HG02884 (cell line): ENCODE results near the gene LAMA4.

ENCODE experiments used
- ATAC-seq: cut with Tn5 transposase; IDR thresholded peaks from one replicate; pipeline ENCODE4 v1.9.1; 2021; ENCODE audit warnings: mild to moderate bottlenecking, moderate library complexity; ENCODE audit not compliant: unreplicated experiment

The LAMA4 gene

DNA sequence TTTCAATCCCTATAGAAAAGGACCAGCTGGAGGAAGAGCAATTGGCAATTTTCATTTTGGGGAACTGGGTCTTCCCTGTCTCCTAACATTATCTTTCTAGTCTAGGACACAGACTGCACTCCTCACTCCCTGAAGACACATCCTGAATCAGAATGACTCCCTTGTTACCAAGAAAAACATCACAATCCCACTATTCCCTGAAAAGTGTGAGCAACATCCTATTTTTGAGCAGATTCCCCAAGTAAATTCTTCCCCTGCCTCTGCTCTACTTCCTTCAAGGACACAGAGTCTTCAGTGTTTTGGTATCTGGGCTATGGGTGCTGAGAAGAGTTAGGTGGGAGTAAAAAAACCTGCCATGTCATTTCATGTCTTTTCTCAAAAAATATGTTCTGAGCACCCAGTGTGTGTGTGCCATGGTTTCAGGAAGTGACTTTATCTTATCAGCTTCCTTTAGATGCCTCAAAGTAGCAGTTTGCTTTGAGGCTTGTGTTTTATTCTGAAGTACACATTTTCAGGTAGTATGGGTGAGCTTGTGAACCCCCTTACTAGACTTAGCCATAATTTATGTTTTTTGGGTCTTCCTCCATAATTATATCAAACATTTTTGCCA lies 12.4 kb downstream of the LAMA4 start:
- no peak for ATAC-seq

DNA sequence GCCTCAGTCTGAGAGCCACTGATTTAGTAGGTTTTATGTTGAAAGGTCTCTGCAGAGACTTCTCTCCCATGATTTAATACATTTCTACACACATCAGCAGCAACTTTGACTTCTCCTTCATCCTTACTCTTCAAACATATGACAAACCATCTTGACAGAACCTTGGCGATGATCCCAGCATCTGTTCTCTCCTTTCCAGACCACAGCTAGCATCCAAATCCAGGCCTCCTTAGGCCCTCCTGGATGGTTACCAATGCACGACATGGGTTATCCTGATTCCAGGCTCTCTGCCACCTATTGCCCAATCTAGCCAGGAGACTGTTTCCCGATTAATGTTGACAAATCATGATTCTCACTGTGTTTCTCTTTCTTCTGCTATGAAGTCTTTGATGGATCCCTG lies 16.8 kb downstream of the LAMA4 start:
- no peak for ATAC-seq

DNA sequence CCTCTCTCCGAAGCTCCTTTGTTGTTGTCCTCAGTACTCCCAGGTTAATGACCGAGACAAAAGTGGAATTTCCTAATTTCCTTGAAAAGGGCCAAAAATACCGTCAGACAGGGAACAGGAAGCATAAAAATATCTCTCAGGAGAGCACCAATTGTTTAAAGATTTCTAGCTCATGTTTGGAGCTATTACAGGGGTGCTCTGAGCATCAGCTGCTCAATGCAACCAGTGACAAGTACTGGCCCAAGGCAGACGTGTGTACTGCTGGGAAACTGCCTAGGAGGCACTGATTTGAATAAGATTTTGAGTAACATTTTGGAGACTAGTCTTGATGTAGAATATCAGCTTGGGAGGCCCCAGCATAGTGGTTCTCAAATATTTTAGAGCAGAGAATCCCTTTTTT lies 17.3 kb downstream of the LAMA4 start:
- ATAC-seq, result no peak

DNA sequence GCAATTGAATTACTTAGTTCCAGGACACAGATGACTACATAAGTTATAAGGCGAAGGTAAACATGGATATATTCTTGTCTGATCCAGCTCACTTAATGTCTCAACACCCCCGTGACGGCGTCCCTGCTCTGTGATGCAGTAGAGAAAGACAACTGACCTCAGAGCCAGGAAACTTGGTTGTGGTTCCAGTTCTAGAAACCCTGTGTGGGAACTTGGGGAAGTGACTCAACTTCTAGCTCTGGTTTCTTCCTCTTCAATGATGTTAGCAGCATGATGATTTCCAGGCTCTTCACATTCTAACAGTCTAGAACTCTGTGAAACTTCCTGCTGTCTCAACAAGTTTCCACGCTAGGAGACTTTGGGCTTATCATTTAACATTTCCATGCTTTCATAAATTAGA lies 18.4 kb downstream of the LAMA4 start:
- no peak for ATAC-seq

DNA sequence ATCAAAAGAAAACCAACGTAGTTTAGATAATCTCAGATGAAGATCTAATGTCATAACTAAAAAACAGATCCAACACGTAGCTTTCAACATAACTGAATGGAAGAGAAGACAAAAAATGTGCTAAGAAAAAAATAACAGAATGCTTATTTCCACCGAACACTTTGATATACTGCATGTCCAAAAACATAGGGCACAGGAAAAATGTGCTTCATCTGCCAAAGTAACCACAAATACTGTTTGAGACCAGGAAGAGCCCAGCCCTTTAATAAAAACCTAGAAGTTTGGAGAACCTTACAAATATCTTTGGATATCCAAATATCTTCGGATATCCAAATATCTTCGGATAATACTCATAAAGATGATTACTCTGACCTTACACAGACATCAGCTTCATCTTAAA lies 19.8 kb downstream of the LAMA4 start:
- ATAC-seq, result no peak

DNA sequence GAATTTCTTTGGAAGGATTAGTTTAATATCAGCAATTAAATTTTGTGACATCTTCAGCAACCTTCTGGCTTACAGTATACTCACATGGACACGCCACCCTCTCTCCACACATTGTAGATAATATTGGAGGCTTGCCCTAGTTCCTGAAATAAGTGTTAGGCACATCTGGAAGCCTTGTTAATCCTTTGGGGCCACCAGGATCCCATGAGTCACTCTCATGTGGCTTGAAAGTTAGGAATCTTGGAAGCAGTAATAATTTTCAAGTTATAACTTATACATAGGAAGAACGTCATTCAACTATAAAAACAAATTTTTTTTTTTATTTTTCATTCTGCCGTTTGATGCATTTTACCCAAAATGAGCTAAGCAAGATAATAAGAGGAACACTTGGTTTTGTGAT lies 20.5 kb downstream of the LAMA4 start:
- no peak for ATAC-seq

DNA sequence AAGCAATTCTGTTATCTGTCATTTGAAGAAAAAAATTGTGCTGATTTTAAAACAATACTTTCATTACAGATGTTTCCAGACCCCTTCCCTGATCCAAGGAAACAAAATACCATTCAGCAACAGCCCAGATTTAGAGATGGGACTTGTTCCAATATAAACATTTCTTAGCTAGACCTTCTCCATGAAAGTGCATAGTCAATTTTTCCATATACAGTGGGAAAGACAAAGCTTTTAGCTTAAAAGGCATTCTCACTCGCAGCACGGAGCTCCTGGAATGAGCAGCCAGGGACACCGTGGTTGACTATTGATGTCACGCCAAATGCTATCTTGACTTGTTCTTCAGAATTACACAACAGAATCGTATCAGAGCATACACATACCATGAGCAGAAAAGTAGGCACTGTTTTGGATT lies 21.5 kb downstream of the LAMA4 start:
- no peak for ATAC-seq

DNA sequence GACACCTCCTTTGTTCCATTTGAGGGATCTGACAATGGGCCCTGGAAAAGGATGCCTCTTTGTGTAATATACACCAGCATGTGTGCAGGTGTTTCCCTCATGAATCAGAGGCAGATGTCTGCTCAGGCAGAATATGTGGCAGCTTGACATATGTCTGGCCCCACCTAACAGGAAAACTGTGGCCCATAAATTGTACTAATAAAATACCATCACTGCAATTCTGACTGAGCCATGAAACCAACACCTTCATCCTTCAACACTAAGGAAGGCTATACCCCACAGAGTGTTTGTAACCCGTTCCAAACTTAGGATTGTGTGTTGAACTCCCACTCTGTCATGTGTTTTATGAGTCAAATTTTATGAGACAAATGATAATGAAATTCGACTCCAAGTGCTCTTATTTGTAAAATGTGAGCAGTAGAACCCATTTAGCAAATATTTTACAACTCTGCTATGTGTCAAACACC lies 22.7 kb downstream of the LAMA4 start:
- ATAC-seq, result no peak

DNA sequence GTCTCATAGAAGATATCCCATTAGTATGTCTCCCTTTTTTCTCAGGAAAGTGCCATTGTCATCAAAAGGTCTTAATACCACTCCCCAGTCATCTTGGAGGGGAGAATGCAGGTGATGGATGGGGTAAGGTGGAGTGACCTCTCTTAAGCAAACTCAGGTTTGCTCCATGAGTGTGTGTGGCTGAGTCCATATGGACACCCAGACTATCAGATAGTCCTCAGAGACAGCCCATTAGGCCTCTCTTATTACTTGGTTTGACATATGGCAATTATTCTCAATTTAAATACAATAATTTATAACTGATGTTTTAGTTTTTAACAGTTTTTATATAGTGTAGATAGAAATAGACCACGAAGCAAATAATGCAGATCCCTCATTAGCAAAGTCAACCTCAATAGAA lies 23.2 kb downstream of the LAMA4 start:
- ATAC-seq, result no peak

DNA sequence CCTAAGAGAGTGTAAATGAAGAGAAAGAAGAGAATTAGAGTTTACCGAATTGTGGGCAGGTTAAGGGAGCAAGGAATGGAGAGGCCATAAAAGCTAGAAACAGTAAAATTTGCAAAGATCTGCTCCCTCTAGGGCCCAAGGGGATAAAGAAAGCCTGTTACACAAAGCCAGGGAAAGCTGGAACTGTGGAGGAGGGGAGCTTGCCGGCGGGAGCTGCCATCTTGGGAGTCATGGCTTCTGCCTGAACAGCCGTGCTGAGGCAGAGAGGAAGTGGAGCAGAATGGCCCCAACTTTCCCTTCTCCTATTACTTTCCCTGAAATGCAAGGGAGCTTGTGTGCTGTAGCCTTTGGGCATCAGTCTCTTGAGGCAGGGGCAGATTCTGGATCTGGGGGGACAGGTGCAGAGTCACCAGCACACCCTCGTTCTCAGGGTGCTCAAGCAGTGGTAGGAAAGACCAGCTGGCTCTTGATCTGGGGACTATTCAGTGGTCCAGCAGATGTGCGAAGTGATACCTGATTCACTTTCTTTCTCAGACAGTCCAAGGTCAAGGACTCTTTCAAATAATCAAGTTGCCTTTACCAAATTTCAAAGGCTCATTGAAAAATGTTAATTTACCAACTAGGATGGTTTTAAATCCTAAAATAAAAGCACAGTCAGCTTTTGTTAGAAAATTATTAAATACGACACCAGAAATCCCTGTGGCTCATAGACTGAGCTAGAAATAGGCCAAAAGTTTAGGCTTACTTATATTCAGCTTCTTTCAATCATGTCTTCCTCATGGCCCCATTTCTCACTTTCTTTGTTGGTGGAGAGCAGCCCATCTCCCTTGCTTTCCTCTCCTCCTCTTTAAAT lies 25.7 kb downstream of the LAMA4 start:
- ATAC-seq, result no peak

DNA sequence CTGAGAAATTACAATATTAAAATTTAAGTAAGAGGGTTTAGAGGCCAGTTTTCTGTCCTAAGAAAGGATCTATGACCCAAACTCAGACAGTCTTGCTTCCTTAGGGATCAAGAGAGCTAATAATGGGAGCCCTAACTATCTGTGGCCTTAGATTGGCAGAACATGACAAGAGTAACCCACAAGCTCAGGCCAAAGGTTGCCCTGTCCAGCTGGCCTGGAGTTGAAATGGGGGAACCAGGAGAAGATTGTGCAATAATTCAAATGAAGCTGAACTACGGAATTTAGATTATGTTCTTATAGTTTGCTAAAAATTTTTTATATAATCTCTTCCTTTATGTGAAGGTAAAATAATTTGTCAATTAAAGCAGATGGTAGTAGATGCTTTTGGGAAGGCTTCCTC lies 26.4 kb downstream of the LAMA4 start:
- no peak for ATAC-seq

DNA sequence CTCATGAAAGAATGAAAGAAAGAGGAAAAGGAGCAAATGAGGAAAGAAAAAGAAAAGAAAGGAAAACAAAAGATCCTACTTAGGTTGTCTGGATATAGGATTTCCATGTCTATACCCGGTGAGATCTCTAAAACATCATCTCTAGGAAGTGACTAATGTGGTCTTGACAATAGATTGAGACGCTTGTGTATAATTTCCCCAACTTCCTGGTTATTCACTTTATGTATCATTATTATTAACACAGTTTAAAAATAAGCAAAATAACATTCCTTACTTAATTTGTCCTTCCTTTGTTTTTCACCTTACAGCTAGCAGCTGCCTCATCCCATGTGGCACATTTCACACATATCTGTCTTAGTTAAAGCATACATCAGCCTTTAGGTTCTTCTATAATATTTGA lies 27.0 kb downstream of the LAMA4 start:
- no peak for ATAC-seq

DNA sequence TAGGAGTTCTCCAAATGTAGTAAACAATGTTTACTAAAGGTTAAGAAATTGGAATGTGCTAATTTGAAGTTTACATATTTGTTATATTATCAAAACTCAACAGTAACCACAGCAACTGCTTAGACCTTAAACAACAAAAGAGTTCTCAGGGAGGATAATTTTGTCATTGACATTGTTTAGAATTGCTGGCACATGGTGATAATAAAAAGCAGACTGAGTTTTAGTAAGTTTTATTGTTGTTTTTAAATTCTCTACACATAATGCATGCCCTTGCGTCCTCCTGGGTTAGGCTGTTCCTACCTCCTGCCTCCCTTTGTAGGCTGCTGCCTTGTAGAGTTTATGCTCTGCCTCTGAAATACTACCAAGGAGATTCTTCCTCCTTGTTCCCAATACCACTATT lies 28.7 kb downstream of the LAMA4 start:
- no peak for ATAC-seq

DNA sequence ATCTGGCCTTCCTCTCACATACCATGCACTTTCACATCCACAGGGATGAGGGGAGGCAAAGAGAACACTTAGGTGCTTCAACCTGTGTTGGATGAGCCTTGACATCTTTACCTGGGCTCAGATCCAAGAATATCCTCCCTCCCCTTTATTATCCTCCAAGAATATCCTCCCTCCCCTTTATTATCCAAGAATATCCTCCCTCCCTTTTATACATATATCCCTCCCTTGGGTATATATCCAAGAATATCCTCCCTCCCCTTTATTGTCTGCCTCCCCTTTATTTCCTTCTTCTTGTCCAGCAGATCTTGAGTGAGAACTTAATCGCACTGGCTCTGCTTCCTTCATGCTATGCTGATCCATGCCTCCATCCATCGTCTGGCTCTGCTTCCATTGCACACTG lies 30.3 kb downstream of the LAMA4 start:
- ATAC-seq, result no peak

DNA sequence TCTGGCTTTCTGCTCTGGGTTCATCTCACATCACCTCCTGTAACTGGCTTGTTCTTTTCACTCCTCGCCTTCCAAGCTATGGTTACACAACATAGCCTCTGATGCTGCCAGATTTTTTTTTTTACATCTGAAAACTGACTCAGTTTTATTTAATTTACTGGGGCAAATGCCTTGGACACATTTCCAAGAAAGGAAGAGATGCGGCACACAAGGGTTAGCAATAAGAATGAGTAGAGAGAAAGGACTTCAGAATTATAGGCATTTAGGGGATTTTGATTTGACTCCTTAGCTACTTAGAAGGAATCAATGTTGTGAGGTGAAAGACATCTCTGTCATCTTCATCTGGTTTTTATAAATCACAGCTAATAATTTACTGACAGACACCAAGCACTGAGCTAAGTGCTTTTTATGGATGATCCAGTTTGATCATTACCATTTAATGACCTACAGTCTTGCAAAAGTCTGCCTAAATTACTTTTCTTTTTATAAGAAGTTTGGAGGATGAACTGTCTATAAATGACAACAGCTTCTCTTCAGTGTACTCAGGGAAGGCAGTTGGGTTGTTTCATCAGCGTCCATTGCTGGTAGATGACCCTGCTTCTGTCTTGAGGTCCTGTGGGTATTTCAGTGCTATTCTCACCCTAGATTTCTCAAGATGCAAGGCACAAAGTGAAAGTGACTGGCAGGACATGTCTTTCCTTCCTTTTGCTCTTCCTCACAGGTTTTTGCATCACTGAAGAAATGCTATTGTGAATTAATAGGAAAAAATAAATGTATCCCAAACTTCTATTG lies 31.1 kb downstream of the LAMA4 start:
- no peak for ATAC-seq

DNA sequence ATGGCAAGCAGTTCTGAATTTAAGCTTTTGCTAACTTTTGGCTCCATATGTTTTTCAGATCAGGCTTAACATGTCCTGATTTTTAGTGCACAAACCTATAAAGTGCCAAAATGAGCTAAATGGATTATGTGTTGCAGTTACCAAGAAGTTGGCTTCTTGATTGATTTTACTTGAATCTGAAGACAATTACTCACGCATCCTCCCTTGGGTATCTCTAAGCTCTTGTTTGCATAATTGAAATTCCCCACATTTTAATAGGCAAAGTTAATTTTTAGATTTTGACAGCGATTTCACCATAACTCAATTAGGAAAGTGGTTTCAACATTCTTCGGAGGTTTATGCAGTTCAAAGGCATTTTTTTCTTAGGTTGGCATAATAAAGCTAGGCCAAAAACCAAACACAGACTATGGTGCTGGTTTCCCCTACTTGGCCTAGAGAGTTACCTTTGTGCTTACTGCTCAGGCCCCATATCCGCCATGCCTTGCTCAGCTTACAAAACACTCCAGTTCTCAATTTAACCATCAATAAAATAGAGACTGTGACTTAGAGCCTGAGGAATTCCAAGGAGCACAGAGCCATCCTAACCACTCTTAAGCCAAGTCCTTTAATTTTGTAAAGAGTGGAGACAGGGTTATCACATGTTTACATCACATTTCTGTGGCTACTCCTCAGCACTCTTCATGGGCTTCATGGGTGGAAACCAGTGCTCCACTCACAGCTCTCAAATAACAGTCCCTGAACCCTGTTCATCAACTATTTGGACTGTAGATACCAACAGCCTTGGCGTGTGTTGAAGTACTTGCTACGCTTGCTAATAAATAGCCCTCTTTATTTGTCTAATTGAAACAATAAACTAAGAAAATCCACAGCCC lies 32.1 kb downstream of the LAMA4 start:
- ATAC-seq, result no peak

DNA sequence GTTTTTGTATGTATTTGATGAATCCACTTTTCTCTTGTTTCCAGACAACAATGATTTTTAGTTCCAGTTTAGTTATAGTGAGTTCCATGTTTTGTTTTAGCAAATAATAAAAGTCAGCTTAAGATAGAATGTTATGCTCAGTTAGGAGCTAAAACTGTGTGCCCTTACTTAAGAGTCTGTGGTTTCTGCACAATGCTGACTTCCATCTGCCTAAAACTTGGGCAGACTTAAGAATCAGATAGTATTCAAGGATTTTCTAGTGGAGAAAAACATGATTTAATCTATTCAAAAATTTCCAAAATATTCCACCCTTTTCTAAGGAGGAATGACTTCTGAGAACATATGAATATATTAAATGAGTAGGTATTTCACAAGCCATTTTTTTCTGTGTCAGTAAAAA lies 32.8 kb downstream of the LAMA4 start:
- ATAC-seq, result no peak

DNA sequence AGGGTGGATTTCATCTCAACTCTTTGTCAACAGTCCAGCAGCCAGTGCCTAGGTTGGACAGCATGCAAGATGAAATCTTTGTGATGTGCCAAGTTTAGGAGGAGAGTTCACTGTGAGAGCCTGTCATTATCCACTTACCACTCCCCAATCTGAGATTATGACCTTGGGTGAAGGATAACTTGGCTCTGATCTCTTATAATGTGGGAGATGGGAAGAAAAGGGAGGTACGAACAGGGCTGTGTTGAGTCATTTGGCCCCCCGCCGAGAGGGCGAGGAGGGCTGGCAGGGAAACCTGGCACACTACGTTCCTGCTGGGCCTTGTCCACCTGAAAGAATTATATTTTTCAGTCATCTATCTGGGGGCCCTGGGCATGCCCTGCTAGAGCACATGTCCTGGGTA lies 35.8 kb downstream of the LAMA4 start:
- ATAC-seq, result no peak

DNA sequence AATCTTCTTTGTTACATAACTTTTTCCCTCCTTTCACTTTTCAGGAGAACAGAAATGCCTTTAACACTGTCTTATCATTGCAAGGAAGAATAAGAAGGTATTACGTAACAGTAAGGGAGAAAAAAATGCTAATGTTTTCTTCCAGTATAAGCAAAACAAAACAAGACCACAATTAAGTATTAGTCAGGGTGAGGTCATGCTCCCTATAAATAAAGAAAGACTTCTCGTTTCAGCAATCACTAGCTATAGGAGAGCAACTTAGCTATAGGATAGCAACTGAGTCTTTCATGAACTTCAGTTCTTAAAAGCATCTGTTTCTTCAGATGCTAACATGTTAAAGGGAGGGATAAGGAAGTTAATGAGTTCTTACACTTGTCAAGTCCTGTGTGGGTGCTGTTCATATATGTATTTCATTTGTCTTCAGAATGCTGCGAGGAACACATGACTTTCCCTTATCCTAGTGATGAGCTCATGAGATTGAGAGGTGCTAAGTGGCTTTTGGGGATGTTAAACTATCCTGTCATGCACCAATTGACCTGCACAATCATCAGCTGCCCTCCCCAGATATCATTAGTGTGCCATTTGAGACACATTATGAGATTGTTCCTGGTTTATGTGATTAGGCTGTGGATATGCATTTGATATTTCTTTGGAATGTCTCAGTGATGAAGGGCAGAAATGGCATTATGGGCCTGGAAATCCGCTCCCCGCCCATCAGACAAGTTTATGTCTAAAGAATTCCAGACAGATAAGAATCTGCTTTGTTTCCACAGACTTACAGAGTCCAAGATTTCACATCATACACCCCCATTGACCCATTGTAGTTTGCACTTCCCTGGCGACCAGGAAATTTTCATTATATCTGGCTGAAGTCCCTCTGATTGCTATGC lies 37.5 kb downstream of the LAMA4 start:
- no peak for ATAC-seq
